Caco-2 (cell line): ENCODE results near the gene MRPS18B. TPM values are rescaled to one million over a fixed set of nuclear protein-coding genes. Genes with fewer than 3 reads are reported as not detected.

Experiments used
- BruUV-seq: library from RNA; stranded (reverse); fragments of 400-500 nt; replicated peaks from 2 replicates; lab custom pipeline; 2021; lab: Mats Ljungman, UMichigan
- CTCF ChIA-PET: fragments of 300-600 bp; sonication (Branson Sonifier 250); formaldehyde crosslinking; loops from one replicate; lab custom pipeline; 2022; ENCODE audit warnings: antibody characterized with exemption; lab: Charles Lee
- POLR2A ChIA-PET: fragments of 300-600 bp; sonication (Branson Sonifier 250); formaldehyde crosslinking; loops from one replicate; lab custom pipeline; 2022; ENCODE audit warnings: antibody characterized with exemption; lab: Charles Lee
- DNase-seq, 2 experiments: peaks; one replicate each; pipeline versions ENCODE4 v3.0.0 to v3.0.0-alpha.2; 2020 to 2022
- H3K27me3 ChIP-seq: replicated peaks from 2 replicates; pipeline ENCODE4 v1.6.0; 2011; ENCODE audit warnings: low read length; ENCODE audit not compliant: control insufficient read depth, insufficient read depth
- H3K36me3 ChIP-seq: 2 replicates; pipeline ENCODE4 v1.5.1; 2011; ENCODE audit warnings: low read length; ENCODE audit not compliant: control insufficient read depth, insufficient read depth
- H3K4me1 ChIP-seq: fragments of 250-450 bp; sonication (Bioruptor Pico); 2 replicates; pipeline ENCODE4 v1.5.1; 2020; ENCODE audit warnings: mild to moderate bottlenecking
- H3K4me3 ChIP-seq: 2 replicates; pipeline ENCODE4 v1.5.1; 2011; ENCODE audit warnings: low read depth, mild to moderate bottlenecking, control low read depth, low read length
- H3K9me3 ChIP-seq: fragments of 250-450 bp; sonication (Bioruptor Pico); 2 replicates; pipeline ENCODE4 v1.5.1; 2020; ENCODE audit warnings: mild to moderate bottlenecking, moderate library complexity
- H3K27ac Mint-ChIP-seq: one replicate; pipeline ENCODE4 v1.8.0; 2022; ENCODE audit warnings: mixed read lengths; ENCODE audit not compliant: unreplicated experiment
- H3K27me3 Mint-ChIP-seq: one replicate; pipeline ENCODE4 v1.8.0; 2022; ENCODE audit warnings: mixed read lengths; ENCODE audit not compliant: insufficient read depth, unreplicated experiment
- H3K36me3 Mint-ChIP-seq: one replicate; pipeline ENCODE4 v1.8.0; 2022; ENCODE audit warnings: mild to moderate bottlenecking, mixed read lengths; ENCODE audit not compliant: insufficient read depth, unreplicated experiment
- H3K4me1 Mint-ChIP-seq: one replicate; pipeline ENCODE4 v1.8.0; 2022; ENCODE audit warnings: low read depth, mixed read lengths; ENCODE audit not compliant: unreplicated experiment
- H3K4me3 Mint-ChIP-seq: one replicate; pipeline ENCODE4 v1.8.0; 2022; ENCODE audit warnings: mild to moderate bottlenecking, moderate library complexity, mixed read lengths; ENCODE audit not compliant: unreplicated experiment
- H3K9me3 Mint-ChIP-seq: one replicate; pipeline ENCODE4 v1.8.0; 2022; ENCODE audit warnings: mixed read lengths; ENCODE audit not compliant: unreplicated experiment
- CTCF ChIP-seq, 2 experiments: fragments of 200-600 bp in 1 of 2; IDR thresholded peaks; 1 replicate in 1 of 2; 2 replicates in 1 of 2; pipeline versions ENCODE4 v1.5.1 to v1.8.0; 2011 to 2022; ENCODE audit warnings: antibody characterized with exemption in 1 of 2, control low read depth in 1 of 2, inconsistent platforms in 1 of 2, low read depth in 1 of 2, low read length in 1 of 2, mild to moderate bottlenecking in 1 of 2, moderate library complexity in 1 of 2; ENCODE audit not compliant: insufficient read depth in 1 of 2, severe bottlenecking in 1 of 2, unreplicated experiment in 1 of 2
- intact Hi-C: fragments of 100-400 bp; cut with micrococcal nuclease; formaldehyde crosslinking; loops from one replicate; pipeline ENCODE4 v1.10.0; 2022; ENCODE audit not compliant: unreplicated experiment
- total RNA-seq: library from RNA; stranded (reverse); gene quantifications from 2 replicates; pipeline ENCODE4 v1.2.3, GENCODE V29; 2022

Gene MRPS18B
- total RNA-seq, 1 experiment from 2014 or later = 62.6 TPM

GRCh38 chr6:30578051-30578450, 39.6 kb upstream of the MRPS18B start:
- TF ChIP-seq CTCF (IDR thresholded peaks at IDR 0.05; ENCODE audit: insufficient read depth in 1 of 2, low read depth in 1 of 2, low read length in 1 of 2, severe bottlenecking in 1 of 2, unreplicated experiment in 1 of 2) = no peak
- H3K36me3 Mint-ChIP-seq = peaks cover 75% of the 10 kb centered on the region
- no TSS peak for BruUV-seq

GRCh38 chr6:30583921-30584320, 33.7 kb upstream of the MRPS18B start:
- TF ChIP-seq CTCF (IDR thresholded peaks at IDR 0.05; ENCODE audit: insufficient read depth in 1 of 2, low read depth in 1 of 2, low read length in 1 of 2, severe bottlenecking in 1 of 2, unreplicated experiment in 1 of 2) = no peak
- intact Hi-C loops = no loop called here
- H3K27ac Mint-ChIP-seq = no peak overlapping the region
- no peak overlapping the region for H3K4me3 ChIP-seq
- DNase-seq = no peak
- H3K27me3 Mint-ChIP-seq = no peaks in the 10 kb centered on the region
- peaks cover 100% of the 10 kb centered on the region for H3K36me3 Mint-ChIP-seq
- H3K4me1 Mint-ChIP-seq = peaks cover 3% of the 10 kb centered on the region
- H3K36me3 ChIP-seq = peaks cover 4% of the 10 kb centered on the region
- no peaks in the 10 kb centered on the region for H3K9me3 Mint-ChIP-seq
- BruUV-seq = no TSS peak
- ChIA-PET CTCF (no interaction called here), POLR2A (no interaction called here)
- H3K4me1 ChIP-seq = no peaks in the 10 kb centered on the region
- H3K9me3 ChIP-seq = no peaks in the 10 kb centered on the region
- no peak overlapping the region for H3K4me3 Mint-ChIP-seq
- no peaks in the 10 kb centered on the region for H3K27me3 ChIP-seq

More at GRCh38 chr6:30578051-30578450, 39.6 kb upstream of the MRPS18B start:
- Histone ChIP-seq H3K9me3 (no peaks in the 10 kb centered on the region), H3K27me3 (no peaks in the 10 kb centered on the region), H3K36me3 (peaks cover 5% of the 10 kb centered on the region; the same call in 1 of the 2 replicates), H3K4me1 (no peaks in the 10 kb centered on the region), H3K4me3 (no peak overlapping the region)
- Mint-ChIP-seq H3K27me3 (no peaks in the 10 kb centered on the region), H3K4me1 (peaks cover 14% of the 10 kb centered on the region), H3K27ac (no peak overlapping the region), H3K4me3 (no peak overlapping the region), H3K9me3 (no peaks in the 10 kb centered on the region)
- intact Hi-C loops = no loop called here
- ChIA-PET CTCF (interaction anchor here (1.2 kb wide), 1 partner anchor 33 kb away, joined by 3 read pairs; no protein-coding TSS in a partner anchor), POLR2A (no interaction called here)
- no peak for DNase-seq

GRCh38 chr6:30589754-30590358, 27.8 kb upstream of the MRPS18B start:
- H3K36me3 Mint-ChIP-seq = peaks cover 96% of the 10 kb centered on the region
- intact Hi-C loops = no loop called here

More at GRCh38 chr6:30589754-30590358, 27.8 kb upstream of the MRPS18B start:
- Histone ChIP-seq H3K4me1 (peaks cover 8% of the 10 kb centered on the region), H3K27me3 (no peaks in the 10 kb centered on the region), H3K4me3 (no peak overlapping the region), H3K36me3 (peaks cover 7% of the 10 kb centered on the region), H3K9me3 (no peaks in the 10 kb centered on the region)
- BruUV-seq = no TSS peak
- H3K27ac Mint-ChIP-seq = peak overlapping the region; percentile 31
- ChIA-PET POLR2A (no interaction called here), CTCF (interaction anchor here (1.3 kb wide), 1 partner anchor 45 kb away, joined by 3 read pairs; no protein-coding TSS in a partner anchor)
- no peak for DNase-seq
- H3K4me3 Mint-ChIP-seq = no peak overlapping the region
- no peak for TF ChIP-seq CTCF (IDR thresholded peaks at IDR 0.05; ENCODE audit: insufficient read depth in 1 of 2, low read depth in 1 of 2, low read length in 1 of 2, severe bottlenecking in 1 of 2, unreplicated experiment in 1 of 2)
- no peaks in the 10 kb centered on the region for H3K9me3 Mint-ChIP-seq
- no peaks in the 10 kb centered on the region for H3K27me3 Mint-ChIP-seq
- peaks cover 6% of the 10 kb centered on the region for H3K4me1 Mint-ChIP-seq
